Stimulated activated CD4-positive, alpha-beta T cell treated with anti-CD3 and anti-CD28 coated beads, Interleukin-4, amount 100 ng/mL, for 48 hours (primary cell): ENCODE measurements around the gene SKP1.
A peak's percentile ranks its signal among the peaks of the same experiment; 100 is the strongest.

Experiments used
- DNase-seq, 2 donors: peaks; one replicate each; pipeline ENCODE4 v3.0.0-alpha.2; 2020; ENCODE audit warnings: low read depth in 2 of 2

SKP1 gene

GRCh38 chr5:134113902-134114875, 62.6 kb downstream of the SKP1 start, which contains the start of gene TCF7:
Gene TCF7, plus strand, starts transcription at chr5:134114681. Its CDS starts 226 bp downstream, at chr5:134114907.
- peak; percentile 58 to 67 for DNase-seq

GRCh38 chr5:134113363-134113889, 63.3 kb downstream of the SKP1 start:
- DNase-seq = no peak

- no peak for DNase-seq
These were observed 63.9 kb downstream of the SKP1 start for GRCh38 chr5:134112726-134113362.

GRCh38 chr5:134111741-134112647, 64.8 kb downstream of the SKP1 start:
- DNase-seq = no peak

- DNase-seq = no peak
These were observed 66.4 kb downstream of the SKP1 start for GRCh38 chr5:134110382-134110781.

GRCh38 chr5:134107779-134108178, 69.0 kb downstream of the SKP1 start:
- DNase-seq = no peak

- DNase-seq = no peak
These were observed 69.6 kb downstream of the SKP1 start for GRCh38 chr5:134106991-134107701.

- DNase-seq = no peak
These were observed 72.6 kb downstream of the SKP1 start for GRCh38 chr5:134103998-134104654.

GRCh38 chr5:134103397-134103796, 73.4 kb downstream of the SKP1 start:
- no peak for DNase-seq

GRCh38 chr5:134101686-134102439, 74.9 kb downstream of the SKP1 start:
- DNase-seq = peak; percentile 62 to 72

GRCh38 chr5:134100283-134101091, 76.3 kb downstream of the SKP1 start:
- peak; percentile 69 to 83 for DNase-seq

- DNase-seq = no peak
These were observed 76.8 kb downstream of the SKP1 start for GRCh38 chr5:134099939-134100282.

- no peak for DNase-seq
These were observed 77.4 kb downstream of the SKP1 start for GRCh38 chr5:134099288-134099872.
